ENCODE measurements around the gene KDM2B.

The KDM2B gene

DNA sequence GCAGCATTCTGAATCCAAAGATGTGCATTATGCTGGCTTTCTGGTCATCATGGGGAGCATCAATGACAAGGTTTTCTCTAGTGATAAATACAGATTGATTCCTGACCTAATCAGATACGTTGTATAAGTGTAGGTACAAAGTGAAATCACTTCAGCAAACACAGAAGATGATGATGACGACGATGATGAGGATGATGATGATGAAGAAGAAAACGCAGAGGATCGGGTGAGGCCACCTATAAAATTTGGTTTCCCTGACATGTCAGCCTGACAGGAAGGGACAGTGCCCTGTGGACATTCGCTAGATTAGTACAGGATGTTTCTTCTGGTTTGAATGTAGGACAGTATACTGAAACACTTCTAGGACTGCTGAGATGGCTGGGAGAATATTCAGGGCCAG lies 160.7 kb downstream of the KDM2B start:
- in situ Hi-C loops (cut with HindIII; ENCODE audit: low sequenced_read_pairs) = loop anchor here (5.0 kb wide), 1 partner anchor 42 kb away; no protein-coding TSS in a partner anchor
- no peak overlapping the region for H3K4me3 ChIP-seq (ENCODE audit: low read depth, low read length)
- DNase-seq (ENCODE audit: low read depth) = no peak
- TF ChIP-seq, protein P1, sequence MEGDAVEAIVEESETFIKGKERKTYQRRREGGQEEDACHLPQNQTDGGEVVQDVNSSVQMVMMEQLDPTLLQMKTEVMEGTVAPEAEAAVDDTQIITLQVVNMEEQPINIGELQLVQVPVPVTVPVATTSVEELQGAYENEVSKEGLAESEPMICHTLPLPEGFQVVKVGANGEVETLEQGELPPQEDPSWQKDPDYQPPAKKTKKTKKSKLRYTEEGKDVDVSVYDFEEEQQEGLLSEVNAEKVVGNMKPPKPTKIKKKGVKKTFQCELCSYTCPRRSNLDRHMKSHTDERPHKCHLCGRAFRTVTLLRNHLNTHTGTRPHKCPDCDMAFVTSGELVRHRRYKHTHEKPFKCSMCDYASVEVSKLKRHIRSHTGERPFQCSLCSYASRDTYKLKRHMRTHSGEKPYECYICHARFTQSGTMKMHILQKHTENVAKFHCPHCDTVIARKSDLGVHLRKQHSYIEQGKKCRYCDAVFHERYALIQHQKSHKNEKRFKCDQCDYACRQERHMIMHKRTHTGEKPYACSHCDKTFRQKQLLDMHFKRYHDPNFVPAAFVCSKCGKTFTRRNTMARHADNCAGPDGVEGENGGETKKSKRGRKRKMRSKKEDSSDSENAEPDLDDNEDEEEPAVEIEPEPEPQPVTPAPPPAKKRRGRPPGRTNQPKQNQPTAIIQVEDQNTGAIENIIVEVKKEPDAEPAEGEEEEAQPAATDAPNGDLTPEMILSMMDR (IDR thresholded peaks at IDR 0.05; ENCODE audit: low read depth, low read length, missing control alignments) = no peak

DNA sequence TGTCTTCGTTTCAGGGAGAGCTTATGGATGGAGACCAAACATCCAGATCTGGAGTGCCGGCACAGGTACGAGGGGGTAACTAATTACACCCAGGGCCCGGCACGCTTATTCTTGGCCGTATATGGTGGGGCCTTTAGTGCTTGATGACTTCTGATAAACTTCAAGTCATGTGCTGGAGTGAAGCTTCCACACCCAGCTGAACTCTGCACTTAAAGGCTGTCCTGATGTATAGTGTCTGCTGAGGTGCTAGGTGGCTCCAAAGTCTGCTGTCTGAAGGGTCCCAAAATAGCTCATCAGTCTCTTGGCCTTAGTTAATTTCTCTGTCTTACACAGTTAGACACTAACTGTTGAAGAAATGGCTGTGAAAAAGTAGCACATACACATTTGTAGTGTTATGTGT lies 163.0 kb downstream of the KDM2B start:
- TF ChIP-seq, protein P1 (IDR thresholded peaks at IDR 0.05; ENCODE audit: low read depth, low read length, missing control alignments) = no peak
- H3K4me3 ChIP-seq (ENCODE audit: low read depth, low read length) = no peak overlapping the region
- in situ Hi-C loops (cut with HindIII; ENCODE audit: low sequenced_read_pairs) = no loop called here
- no peak for DNase-seq (ENCODE audit: low read depth)

DNA sequence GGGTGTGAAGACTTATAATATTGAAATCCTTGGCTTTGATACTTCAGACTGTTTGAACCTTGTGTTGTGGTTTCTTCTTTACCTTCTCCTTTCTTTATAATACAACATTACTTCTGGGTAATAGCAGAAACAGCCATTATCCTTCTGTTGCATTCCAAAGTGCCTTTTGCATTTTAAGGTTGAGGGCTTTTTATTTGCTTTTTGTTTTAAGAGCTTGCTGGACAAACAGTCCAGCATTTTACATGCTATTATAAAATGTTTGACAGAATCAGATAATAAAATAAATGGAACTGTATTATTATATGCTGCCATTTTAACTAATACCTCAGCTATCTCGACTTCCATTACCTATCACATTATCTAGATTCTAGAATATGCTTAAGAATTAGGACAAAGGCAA lies 166.9 kb downstream of the KDM2B start:
- in situ Hi-C loops (cut with HindIII; ENCODE audit: low sequenced_read_pairs) = no loop called here
- TF ChIP-seq, protein P1 (IDR thresholded peaks at IDR 0.05; ENCODE audit: low read depth, low read length, missing control alignments) = no peak
- no peak overlapping the region for H3K4me3 ChIP-seq (ENCODE audit: low read depth, low read length)
- no peak for DNase-seq (ENCODE audit: low read depth)

DNA sequence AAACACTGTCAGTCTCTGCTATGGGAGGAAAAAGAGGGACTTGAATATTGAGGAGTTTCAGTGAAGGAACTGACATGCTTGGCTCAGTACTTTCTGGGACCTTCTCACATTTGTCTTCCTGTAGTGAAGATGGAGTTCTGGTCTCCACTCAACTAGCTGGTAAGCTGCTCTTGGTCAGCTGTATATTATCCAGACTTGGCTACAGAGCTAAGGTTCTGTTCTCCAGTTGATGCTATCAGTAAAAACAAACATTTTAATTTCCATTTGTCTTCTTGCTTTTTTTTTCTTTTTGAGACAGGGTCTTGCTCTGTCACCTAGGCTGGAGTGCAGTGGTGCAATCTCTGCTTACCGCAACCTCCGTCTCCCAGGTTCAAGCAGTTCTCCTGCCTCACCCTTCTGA lies 175.6 kb downstream of the KDM2B start:
- no peak overlapping the region for H3K4me3 ChIP-seq (ENCODE audit: low read depth, low read length)
- TF ChIP-seq, protein P1 (IDR thresholded peaks at IDR 0.05; ENCODE audit: low read depth, low read length, missing control alignments) = no peak
- in situ Hi-C loops (cut with HindIII; ENCODE audit: low sequenced_read_pairs) = loop anchor here (5.0 kb wide), 1 partner anchor 38 kb away; no protein-coding TSS in a partner anchor
- DNase-seq (ENCODE audit: low read depth) = no peak

DNA sequence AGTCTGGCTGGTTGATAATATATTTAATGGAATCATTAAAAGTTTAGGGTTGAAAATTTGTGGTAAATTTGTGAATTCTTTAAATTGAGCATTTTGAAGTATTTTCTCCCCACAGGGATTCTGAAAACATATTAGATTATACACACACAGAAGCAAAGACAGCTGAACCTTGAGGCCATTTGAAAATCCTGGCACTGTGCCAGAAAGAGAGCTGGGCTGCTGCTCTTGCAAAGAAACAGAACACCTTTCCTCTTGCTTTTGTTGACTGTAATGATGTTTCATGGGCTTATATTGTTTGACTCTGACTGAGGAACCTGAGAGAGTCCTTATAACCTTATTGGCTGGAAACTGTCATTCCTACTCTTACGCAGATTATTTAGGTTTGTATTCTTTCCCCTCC lies 176.1 kb downstream of the KDM2B start:
- DNase-seq (ENCODE audit: low read depth) = no peak

DNA sequence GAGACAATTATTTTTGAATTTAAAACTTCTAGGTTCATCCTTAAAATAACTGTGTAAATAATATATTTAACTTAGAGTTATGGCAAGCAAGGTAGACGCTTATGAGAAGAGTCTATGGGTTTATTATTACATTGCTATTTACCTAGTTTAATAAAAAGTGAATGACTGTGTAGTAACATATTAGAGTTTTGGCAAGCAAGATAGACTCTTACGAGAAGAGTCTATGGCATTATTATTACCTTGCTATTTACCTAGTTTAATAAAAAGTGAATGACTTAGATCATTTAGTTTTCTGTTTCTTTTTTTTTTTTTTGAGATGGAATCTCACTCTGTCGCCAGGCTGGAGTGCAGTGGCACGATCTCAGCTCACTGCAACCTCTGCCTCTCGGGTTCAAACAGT lies 177.1 kb downstream of the KDM2B start:
- TF ChIP-seq, protein P1 (IDR thresholded peaks at IDR 0.05; ENCODE audit: low read depth, low read length, missing control alignments) = no peak
- no peak overlapping the region for H3K4me3 ChIP-seq (ENCODE audit: low read depth, low read length)
- DNase-seq (ENCODE audit: low read depth) = no peak
- in situ Hi-C loops (cut with HindIII; ENCODE audit: low sequenced_read_pairs) = no loop called here

More for the DNA sequence above, 176.1 kb downstream of the KDM2B start:
- TF ChIP-seq, protein P1 (IDR thresholded peaks at IDR 0.05; ENCODE audit: low read depth, low read length, missing control alignments) = no peak
- H3K4me3 ChIP-seq (ENCODE audit: low read depth, low read length) = no peak overlapping the region
- in situ Hi-C loops (cut with HindIII; ENCODE audit: low sequenced_read_pairs) = loop anchor here (5.0 kb wide), 1 partner anchor 37 kb away; no protein-coding TSS in a partner anchor
